K562 (cell line): Measurements from ENCODE around the gene TSC22D2. TPM values are rescaled to one million over a fixed set of nuclear protein-coding genes. Genes with fewer than 3 reads are reported as not detected.

ENCODE experiments used
- ARID2 ChIP-seq: fragments of 450-650 bp; IDR thresholded peaks from 2 replicates; pipeline ENCODE4 v1.6.1; 2017; ENCODE audit warnings: antibody characterized with exemption, mild to moderate bottlenecking
- C11orf30 ChIP-seq: fragments of 450-650 bp; IDR thresholded peaks from 2 replicates; pipeline ENCODE4 v1.6.1; 2016; ENCODE audit warnings: low read depth, mild to moderate bottlenecking
- DACH1 ChIP-seq: fragments of 450-650 bp; IDR thresholded peaks from 2 replicates; pipeline ENCODE4 v1.6.1; 2018; ENCODE audit not compliant: partially characterized antibody
- EGR1 ChIP-seq: fragments of 450-650 bp; conservative IDR thresholded peaks from 2 replicates; pipeline ENCODE4 v1.6.1; 2017; ENCODE audit warnings: mild to moderate bottlenecking
- ERF ChIP-seq: fragments of 450-650 bp; formaldehyde crosslinking; IDR thresholded peaks from 2 replicates; pipeline ENCODE4 v1.4.0; 2020; ENCODE audit warnings: mild to moderate bottlenecking, mixed read lengths
- HSF4 ChIP-seq: fragments of 250-450 bp; sonication (Bioruptor Pico); IDR thresholded peaks from 2 replicates; pipeline ENCODE4 v2.1.2; 2022; ENCODE audit warnings: mild to moderate bottlenecking, moderate library complexity, borderline replicate concordance
- MAFF ChIP-seq: IDR thresholded peaks from 2 replicates; pipeline ENCODE4 v1.6.1; 2012; ENCODE audit warnings: low read length, improper control_type of control experiment
- MAFG ChIP-seq: fragments of 450-650 bp; conservative IDR thresholded peaks from 2 replicates; pipeline ENCODE4 v1.6.1; 2016; ENCODE audit warnings: missing genetic modification characterization, missing compliant biosample characterization
- MEIS2 ChIP-seq: fragments of 450-650 bp; IDR thresholded peaks from 2 replicates; pipeline ENCODE4 v1.6.1; 2014; ENCODE audit warnings: mild to moderate bottlenecking; ENCODE audit not compliant: partially characterized antibody
- NFE2 ChIP-seq: IDR thresholded peaks from 2 replicates; pipeline ENCODE4 v1.6.1; 2014; ENCODE audit warnings: antibody characterized with exemption, low read depth
- ZNF124 ChIP-seq: sonication (generic); formaldehyde crosslinking; IDR thresholded peaks from 2 replicates; pipeline ENCODE4 v1.8.1; 2022; ENCODE audit warnings: missing genetic modification reagents
- polyA plus RNA-seq, 8 experiments: library from polyadenylated mRNA; depleted of rRNA in 4 of 8; stranded (reverse) in 5 of 8; unstranded in 3 of 8; fragments of >200 nt; fragmentation: Nextera tagmentation in 2 of 8; fragmentation: Illumina TruSeq in 1 of 8; extraction: Ambion mirVana in 2 of 8; extraction: Trizol in 1 of 8; gene quantifications; 2 replicates each; pipeline versions ENCODE4 v1.2.1 to v1.2.3, GENCODE V29; 2011 to 2014; ENCODE audit warnings: inconsistent platforms in 1 of 8, missing spikeins in 1 of 8
- total RNA-seq, 7 experiments: library from RNA; depleted of rRNA in 6 of 7; stranded (reverse); fragments of >200 nt in 6 of 7; fragmentation: Illumina TruSeq in 2 of 7; extraction: Trizol in 2 of 7; gene quantifications; 2 replicates each; pipeline versions ENCODE4 v1.2.1 to v1.2.3, GENCODE V29; 2011 to 2021; ENCODE audit warnings: low replicate concordance in 1 of 7
- TF ChIP-seq, protein P1 (sequence below): IDR thresholded peaks from 3 replicates; pipeline ENCODE4 v1.6.1; 2011; ENCODE audit warnings: borderline replicate concordance, mild to moderate bottlenecking; ENCODE audit not compliant: insufficient read length, insufficient read depth
- TF ChIP-seq, protein P2 (sequence below), 2 experiments: IDR thresholded peaks in 1 of 2; conservative IDR thresholded peaks in 1 of 2; 2 replicates each; pipeline ENCODE4 v1.6.1; 2016; ENCODE audit warnings: low read depth in 2 of 2, mild to moderate bottlenecking in 1 of 2, missing compliant biosample characterization in 1 of 2, missing genetic modification characterization in 1 of 2, moderate library complexity in 1 of 2
- TF ChIP-seq, protein P3 (sequence below): IDR thresholded peaks from 2 replicates; pipeline ENCODE4 v1.6.1; 2012; ENCODE audit warnings: low read depth, low read length, improper control_type of control experiment, borderline replicate concordance
- TF ChIP-seq, protein P4 (sequence below): fragments of 450-650 bp; formaldehyde crosslinking; IDR thresholded peaks from 2 replicates; pipeline ENCODE4 v1.4.0; 2022; ENCODE audit warnings: missing genetic modification characterization
- TF ChIP-seq, protein P5 (sequence below), 2 experiments: fragments of 450-650 bp; IDR thresholded peaks; 2 replicates each; pipeline ENCODE4 v1.6.1; 2016

TSC22D2 gene
- total and polyA plus RNA-seq, 9 of the 15 experiments (the other 6 are each of a cell fraction or from before 2014, with no cell fraction given), result 5.5 to 44.0 (median 19.3) TPM

DNA sequence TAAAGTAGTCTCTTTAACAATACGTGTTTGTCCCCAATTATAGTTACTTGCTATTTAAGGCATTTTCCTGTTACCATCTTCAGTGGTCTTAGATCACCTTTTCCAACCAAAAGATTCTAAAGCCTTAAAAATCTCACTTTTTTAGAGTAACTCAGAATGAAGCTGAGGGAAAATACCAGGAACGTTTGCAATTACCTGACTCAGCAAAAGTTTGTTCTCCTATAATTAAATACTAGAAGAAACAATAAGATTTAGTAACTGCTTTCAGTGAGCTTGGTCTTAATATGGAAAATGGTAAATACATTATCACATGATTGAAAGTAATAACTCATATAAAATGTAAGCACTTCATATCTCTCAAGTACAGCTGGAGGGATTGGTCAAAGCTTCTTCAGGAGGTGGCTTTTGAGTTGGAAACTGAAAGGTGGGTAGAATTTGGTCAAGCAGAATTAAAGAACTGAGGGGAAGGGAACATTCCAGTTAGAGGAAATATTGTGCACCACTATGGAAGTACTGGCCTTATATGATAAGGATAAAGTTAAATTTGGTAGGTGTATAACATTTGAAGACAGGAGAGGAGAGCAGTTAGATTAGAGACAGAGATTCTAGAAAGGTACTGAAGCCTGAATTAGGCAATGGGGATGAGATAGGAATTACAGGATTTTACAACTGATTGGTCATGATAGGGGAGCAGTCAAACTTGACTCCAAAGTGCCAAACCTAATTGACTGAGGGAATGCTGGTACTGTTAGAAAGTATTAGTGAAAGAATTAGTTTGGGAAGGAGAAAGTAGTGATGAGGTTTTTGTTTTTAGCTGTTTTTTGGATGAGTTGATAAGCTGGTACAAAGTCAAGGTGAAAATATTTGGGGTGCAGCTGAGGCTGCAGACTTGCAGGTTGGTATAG is 21.9 kb downstream of the TSC22D2 start (continued):
- TF ChIP-seq, protein P1, sequence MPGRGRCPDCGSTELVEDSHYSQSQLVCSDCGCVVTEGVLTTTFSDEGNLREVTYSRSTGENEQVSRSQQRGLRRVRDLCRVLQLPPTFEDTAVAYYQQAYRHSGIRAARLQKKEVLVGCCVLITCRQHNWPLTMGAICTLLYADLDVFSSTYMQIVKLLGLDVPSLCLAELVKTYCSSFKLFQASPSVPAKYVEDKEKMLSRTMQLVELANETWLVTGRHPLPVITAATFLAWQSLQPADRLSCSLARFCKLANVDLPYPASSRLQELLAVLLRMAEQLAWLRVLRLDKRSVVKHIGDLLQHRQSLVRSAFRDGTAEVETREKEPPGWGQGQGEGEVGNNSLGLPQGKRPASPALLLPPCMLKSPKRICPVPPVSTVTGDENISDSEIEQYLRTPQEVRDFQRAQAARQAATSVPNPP, result no peak
- peak; percentile 97 for TF ChIP-seq MAFG (tag)
- no peak for TF ChIP-seq ARID2
- TF ChIP-seq, protein P2, sequence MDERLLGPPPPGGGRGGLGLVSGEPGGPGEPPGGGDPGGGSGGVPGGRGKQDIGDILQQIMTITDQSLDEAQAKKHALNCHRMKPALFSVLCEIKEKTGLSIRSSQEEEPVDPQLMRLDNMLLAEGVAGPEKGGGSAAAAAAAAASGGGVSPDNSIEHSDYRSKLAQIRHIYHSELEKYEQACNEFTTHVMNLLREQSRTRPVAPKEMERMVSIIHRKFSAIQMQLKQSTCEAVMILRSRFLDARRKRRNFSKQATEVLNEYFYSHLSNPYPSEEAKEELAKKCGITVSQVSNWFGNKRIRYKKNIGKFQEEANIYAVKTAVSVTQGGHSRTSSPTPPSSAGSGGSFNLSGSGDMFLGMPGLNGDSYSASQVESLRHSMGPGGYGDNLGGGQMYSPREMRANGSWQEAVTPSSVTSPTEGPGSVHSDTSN (CRISPR knock-in tag; IDR thresholded peaks at IDR 0.05; ENCODE audit: low read depth), result no peak
- TF ChIP-seq, protein P2 (tag; conservative IDR thresholded peaks at IDR 0.05; ENCODE audit: low read depth), result peak; percentile 28; the same call in 1 of the 2 replicates
- no peak for TF ChIP-seq HSF4
- TF ChIP-seq, protein P3, sequence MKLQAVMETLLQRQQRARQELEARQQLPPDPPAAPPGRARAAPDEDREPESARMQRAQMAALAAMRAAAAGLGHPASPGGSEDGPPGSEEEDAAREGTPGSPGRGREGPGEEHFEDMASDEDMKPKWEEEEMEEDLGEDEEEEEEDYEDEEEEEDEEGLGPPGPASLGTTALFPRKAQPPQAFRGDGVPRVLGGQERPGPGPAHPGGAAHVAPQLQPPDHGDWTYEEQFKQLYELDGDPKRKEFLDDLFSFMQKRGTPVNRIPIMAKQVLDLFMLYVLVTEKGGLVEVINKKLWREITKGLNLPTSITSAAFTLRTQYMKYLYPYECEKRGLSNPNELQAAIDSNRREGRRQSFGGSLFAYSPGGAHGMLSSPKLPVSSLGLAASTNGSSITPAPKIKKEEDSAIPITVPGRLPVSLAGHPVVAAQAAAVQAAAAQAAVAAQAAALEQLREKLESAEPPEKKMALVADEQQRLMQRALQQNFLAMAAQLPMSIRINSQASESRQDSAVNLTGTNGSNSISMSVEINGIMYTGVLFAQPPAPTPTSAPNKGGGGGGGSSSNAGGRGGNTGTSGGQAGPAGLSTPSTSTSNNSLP, result 0 out of 2 replicates have a peak, but pooled peaks have one; percentile 29
- peak; percentile 22 for TF ChIP-seq DACH1
- TF ChIP-seq MEIS2, result peak; percentile 36
- no peak for TF ChIP-seq ZNF124 (CRISPR knock-in tag)
- TF ChIP-seq ERF (CRISPR knock-in tag), result no peak
- TF ChIP-seq NFE2, result peak; percentile 46
- TF ChIP-seq EGR1, result no peak
- peak; percentile 98 for TF ChIP-seq C11orf30
- TF ChIP-seq, protein P4, sequence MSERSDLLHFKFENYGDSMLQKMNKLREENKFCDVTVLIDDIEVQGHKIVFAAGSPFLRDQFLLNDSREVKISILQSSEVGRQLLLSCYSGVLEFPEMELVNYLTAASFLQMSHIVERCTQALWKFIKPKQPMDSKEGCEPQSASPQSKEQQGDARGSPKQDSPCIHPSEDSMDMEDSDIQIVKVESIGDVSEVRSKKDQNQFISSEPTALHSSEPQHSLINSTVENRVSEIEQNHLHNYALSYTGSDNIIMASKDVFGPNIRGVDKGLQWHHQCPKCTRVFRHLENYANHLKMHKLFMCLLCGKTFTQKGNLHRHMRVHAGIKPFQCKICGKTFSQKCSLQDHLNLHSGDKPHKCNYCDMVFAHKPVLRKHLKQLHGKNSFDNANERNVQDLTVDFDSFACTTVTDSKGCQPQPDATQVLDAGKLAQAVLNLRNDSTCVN (CRISPR knock-in tag), result no peak
- TF ChIP-seq, protein P5, sequence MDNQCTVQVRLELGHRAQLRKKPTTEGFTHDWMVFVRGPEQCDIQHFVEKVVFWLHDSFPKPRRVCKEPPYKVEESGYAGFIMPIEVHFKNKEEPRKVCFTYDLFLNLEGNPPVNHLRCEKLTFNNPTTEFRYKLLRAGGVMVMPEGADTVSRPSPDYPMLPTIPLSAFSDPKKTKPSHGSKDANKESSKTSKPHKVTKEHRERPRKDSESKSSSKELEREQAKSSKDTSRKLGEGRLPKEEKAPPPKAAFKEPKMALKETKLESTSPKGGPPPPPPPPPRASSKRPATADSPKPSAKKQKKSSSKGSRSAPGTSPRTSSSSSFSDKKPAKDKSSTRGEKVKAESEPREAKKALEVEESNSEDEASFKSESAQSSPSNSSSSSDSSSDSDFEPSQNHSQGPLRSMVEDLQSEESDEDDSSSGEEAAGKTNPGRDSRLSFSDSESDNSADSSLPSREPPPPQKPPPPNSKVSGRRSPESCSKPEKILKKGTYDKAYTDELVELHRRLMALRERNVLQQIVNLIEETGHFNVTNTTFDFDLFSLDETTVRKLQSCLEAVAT (IDR thresholded peaks at IDR 0.05), result peak in 1 of 2 experiments; percentile 27; a peak in 1 of 4 replicates
- TF ChIP-seq MAFF, result peak; percentile 99
